Measurements from ENCODE around the gene MAFB. TPM values are rescaled to one million over a fixed set of nuclear protein-coding genes. Genes with fewer than 3 reads are reported as not detected.
A peak's percentile ranks its signal among the peaks of the same experiment; 100 is the strongest.

MAFB gene
- total RNA-seq, 1 donor from 2014 or later, result 4.6 TPM

- peak overlapping the region; percentile 38 for H3K27ac Mint-ChIP-seq (ENCODE audit: unreplicated experiment)
- DNase-seq, result no peak
- peak overlapping the region; percentile 88 for H3K4me3 Mint-ChIP-seq (ENCODE audit: unreplicated experiment)
- no peak for TF ChIP-seq CTCF (IDR thresholded peaks at IDR 0.05; ENCODE audit: partially characterized antibody, unreplicated experiment)
- H3K27me3 Mint-ChIP-seq (ENCODE audit: unreplicated experiment), result peaks cover 27% of the 10 kb centered on the region
- no peaks in the 10 kb centered on the region for H3K36me3 Mint-ChIP-seq (ENCODE audit: unreplicated experiment)
- peaks cover 14% of the 10 kb centered on the region for H3K9me3 Mint-ChIP-seq (ENCODE audit: unreplicated experiment)
- peaks cover 8% of the 10 kb centered on the region for H3K4me1 Mint-ChIP-seq (ENCODE audit: low read depth, unreplicated experiment)
Observed at GRCh38 chr20:40682104-40682981, 6.7 kb downstream of the MAFB start.

- DNase-seq, result no peak
- peaks cover 14% of the 10 kb centered on the region for H3K9me3 Mint-ChIP-seq (ENCODE audit: unreplicated experiment)
- H3K4me1 Mint-ChIP-seq (ENCODE audit: low read depth, unreplicated experiment), result peaks cover 7% of the 10 kb centered on the region
- H3K27me3 Mint-ChIP-seq (ENCODE audit: unreplicated experiment), result peaks cover 27% of the 10 kb centered on the region
- no peaks in the 10 kb centered on the region for H3K36me3 Mint-ChIP-seq (ENCODE audit: unreplicated experiment)
- H3K4me3 Mint-ChIP-seq (ENCODE audit: unreplicated experiment), result peak overlapping the region; percentile 76
- H3K27ac Mint-ChIP-seq (ENCODE audit: unreplicated experiment), result no peak overlapping the region
- no peak for TF ChIP-seq CTCF (IDR thresholded peaks at IDR 0.05; ENCODE audit: partially characterized antibody, unreplicated experiment)
Observed at GRCh38 chr20:40681684-40682083, 7.4 kb downstream of the MAFB start.

GRCh38 chr20:40681165-40681564, 7.9 kb downstream of the MAFB start:
- Mint-ChIP-seq H3K27me3 (ENCODE audit: unreplicated experiment) (peaks cover 27% of the 10 kb centered on the region), H3K4me1 (ENCODE audit: low read depth, unreplicated experiment) (peaks cover 4% of the 10 kb centered on the region), H3K27ac (ENCODE audit: unreplicated experiment) (no peak overlapping the region), H3K36me3 (ENCODE audit: unreplicated experiment) (no peaks in the 10 kb centered on the region), H3K9me3 (ENCODE audit: unreplicated experiment) (peaks cover 14% of the 10 kb centered on the region), H3K4me3 (ENCODE audit: unreplicated experiment) (no peak overlapping the region)
- no peak for TF ChIP-seq CTCF (IDR thresholded peaks at IDR 0.05; ENCODE audit: partially characterized antibody, unreplicated experiment)
- DNase-seq, result no peak

- peaks cover 4% of the 10 kb centered on the region for H3K4me1 Mint-ChIP-seq (ENCODE audit: low read depth, unreplicated experiment)
- TF ChIP-seq CTCF (IDR thresholded peaks at IDR 0.05; ENCODE audit: partially characterized antibody, unreplicated experiment), result no peak
- no peak overlapping the region for H3K4me3 Mint-ChIP-seq (ENCODE audit: unreplicated experiment)
- H3K27me3 Mint-ChIP-seq (ENCODE audit: unreplicated experiment), result peaks cover 24% of the 10 kb centered on the region
- peaks cover 12% of the 10 kb centered on the region for H3K9me3 Mint-ChIP-seq (ENCODE audit: unreplicated experiment)
- no peak for DNase-seq
- H3K36me3 Mint-ChIP-seq (ENCODE audit: unreplicated experiment), result no peaks in the 10 kb centered on the region
- no peak overlapping the region for H3K27ac Mint-ChIP-seq (ENCODE audit: unreplicated experiment)
Observed at GRCh38 chr20:40680161-40680959, 8.7 kb downstream of the MAFB start.

Data from glutamatergic neuron (in vitro differentiated cells).